Spleen (tissue), 7 donors: ENCODE data around the gene CDK12.

Source experiments
- POLR2A ChIP-seq, 3 donors: fragments of 450-650 bp; IDR thresholded peaks; one replicate each; pipeline ENCODE4 v1.5.1; 2017; ENCODE audit warnings: antibody characterized with exemption in 3 of 3, mild to moderate bottlenecking in 1 of 3
- TF ChIP-seq, protein P1 (sequence below), 11 experiments: fragments of 200-600 bp in 7 of 11; fragments of 450-650 bp in 4 of 11; sonication (generic) in 4 of 11; IDR thresholded peaks in 8 of 11; conservative IDR thresholded peaks in 3 of 11; 1 replicate in 7 of 11; 2 replicates in 4 of 11; pipeline versions ENCODE4 v1.4.0 to v1.8.0; 2016 to 2021; ENCODE audit warnings: antibody characterized with exemption in 11 of 11, inconsistent platforms in 4 of 11, mild to moderate bottlenecking in 1 of 11
- donor health status: DM: no; HTN: no; CAD: no; lungs with moderate emphysema.
- donor health status: DM: no; HTN: no; CAD: no.
- donor health status: DM: no; HTN: no; CAD: no.

DNA sequence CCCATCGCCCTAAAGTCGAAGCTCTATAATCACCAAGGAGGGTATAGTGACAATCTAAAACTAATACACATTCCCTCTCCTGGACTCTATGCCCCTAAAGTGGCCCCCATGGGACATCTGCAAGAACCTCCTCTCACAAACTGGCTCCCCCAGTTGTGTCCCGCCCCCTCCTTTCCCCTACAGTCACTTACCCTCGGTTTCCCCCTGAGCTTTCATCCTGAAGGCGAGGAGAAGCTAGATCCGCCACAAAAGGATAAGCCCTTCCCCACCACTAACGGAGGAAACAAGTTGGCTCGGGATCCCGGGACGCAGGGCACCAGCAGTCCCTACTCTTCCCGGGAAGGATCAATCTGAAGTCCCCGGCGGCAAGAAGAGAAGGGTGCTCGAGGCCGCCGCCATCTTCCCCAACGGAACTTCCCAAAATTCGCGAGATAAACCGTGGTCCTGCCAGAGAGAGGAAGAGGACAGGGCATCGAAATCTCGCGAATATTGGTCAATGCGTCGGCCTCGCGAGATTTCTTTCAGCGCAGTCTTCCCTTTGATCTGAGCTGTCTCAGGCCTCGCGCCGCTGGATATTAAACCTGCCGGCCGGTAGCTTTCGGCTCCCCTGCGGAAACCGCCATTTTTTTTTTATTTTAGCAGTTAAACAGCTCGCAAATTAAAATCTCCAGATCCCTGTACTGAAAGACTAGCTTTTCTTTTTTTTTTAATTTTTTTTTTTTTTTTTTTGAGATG is 10.3 kb upstream of the CDK12 start, which contains the start of gene MED1:
- TF ChIP-seq, protein P1, sequence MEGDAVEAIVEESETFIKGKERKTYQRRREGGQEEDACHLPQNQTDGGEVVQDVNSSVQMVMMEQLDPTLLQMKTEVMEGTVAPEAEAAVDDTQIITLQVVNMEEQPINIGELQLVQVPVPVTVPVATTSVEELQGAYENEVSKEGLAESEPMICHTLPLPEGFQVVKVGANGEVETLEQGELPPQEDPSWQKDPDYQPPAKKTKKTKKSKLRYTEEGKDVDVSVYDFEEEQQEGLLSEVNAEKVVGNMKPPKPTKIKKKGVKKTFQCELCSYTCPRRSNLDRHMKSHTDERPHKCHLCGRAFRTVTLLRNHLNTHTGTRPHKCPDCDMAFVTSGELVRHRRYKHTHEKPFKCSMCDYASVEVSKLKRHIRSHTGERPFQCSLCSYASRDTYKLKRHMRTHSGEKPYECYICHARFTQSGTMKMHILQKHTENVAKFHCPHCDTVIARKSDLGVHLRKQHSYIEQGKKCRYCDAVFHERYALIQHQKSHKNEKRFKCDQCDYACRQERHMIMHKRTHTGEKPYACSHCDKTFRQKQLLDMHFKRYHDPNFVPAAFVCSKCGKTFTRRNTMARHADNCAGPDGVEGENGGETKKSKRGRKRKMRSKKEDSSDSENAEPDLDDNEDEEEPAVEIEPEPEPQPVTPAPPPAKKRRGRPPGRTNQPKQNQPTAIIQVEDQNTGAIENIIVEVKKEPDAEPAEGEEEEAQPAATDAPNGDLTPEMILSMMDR (IDR thresholded peaks at IDR 0.05 in 8 of 11, conservative IDR thresholded peaks at IDR 0.05 in 3 of 11): peak in 4 of 11 experiments; percentile 13 to 57 (median 35)
- peak in 1 of 3 donors; percentile 51 for TF ChIP-seq POLR2A (IDR thresholded peaks at IDR 0.05)
